ENCODE results near the gene VWA1.
"Not testable (repeated sequence)": the region's sequence is repeated elsewhere in the genome, so short reads cannot be mapped to it uniquely, and the experiment has no call there.

The VWA1 gene

DNA sequence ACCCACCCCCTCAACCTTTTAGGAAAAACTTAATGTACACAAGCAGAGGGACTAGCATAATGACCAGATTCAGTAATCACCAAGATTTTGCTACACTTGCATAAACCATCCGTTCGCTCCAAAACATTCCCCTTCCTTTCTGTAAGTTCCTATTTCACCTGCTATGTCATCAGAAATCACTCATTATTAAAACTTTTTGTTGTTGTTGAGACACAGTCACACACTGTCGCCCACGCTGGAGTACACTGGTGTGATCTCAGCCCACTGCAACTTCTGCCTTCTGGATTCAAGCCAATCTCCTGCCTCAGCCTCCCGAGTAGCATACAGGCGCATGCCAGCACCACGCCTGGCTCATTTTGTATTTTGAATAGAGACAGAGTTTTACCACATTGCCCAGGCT is 31.8 kb upstream of the VWA1 start:
- DNase-seq, result no peak

- no peak for DNase-seq
These were observed 29.2 kb upstream of the VWA1 start for GRCh38 chr1:1406101-1406820.

GRCh38 chr1:1406821-1407635 is 28.5 kb upstream of the VWA1 start, which contains the start of gene MRPL20:
Gene MRPL20 (minus strand): TSS chr1:1407293. CDS start chr1:1407217, 76 bp downstream.
- peak; percentile 91 to 94 (median 92) for DNase-seq

- DNase-seq, result no peak
These were observed 27.7 kb upstream of the VWA1 start for GRCh38 chr1:1407636-1408318.

DNA sequence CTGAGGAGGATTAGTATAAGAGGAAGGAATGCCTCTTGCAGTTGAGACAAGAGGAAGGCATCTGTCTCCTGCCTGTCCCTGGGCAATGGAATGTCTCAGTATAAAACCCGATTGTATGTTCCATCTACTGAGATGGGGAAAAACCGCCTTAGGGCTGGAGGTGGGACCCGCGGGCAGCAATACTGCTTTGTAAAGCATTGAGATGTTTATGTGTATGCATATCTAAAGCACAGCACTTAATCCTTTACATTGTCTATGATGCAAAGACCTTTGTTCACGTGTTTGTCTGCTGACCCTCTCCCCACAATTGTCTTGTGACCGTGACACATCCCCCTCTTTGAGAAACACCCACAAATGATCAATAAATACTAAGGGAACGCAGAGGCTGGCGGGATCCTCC is 25.3 kb upstream of the VWA1 start:
- not testable (repeated sequence) for DNase-seq

DNA sequence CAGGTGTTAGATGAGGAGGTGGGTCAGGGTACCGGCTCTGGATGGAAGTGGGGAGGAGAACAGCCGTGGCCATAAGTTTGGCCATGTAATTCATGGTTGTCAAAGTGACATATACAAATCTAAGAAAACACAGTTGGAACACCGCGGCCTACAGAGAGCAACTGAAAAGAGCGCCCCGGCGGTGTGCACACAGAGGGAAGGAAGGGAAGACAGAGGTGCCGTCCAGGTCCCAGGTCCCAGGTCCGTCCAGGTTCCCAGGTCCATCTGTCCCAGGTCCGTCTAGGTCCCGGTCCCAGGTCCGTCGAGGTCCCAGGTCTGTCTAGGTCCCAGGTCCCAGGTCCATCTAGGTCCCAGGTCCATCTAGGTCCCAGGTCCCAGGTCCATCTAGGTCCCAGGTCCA is 23.9 kb upstream of the VWA1 start:
- DNase-seq, result no peak

- not testable (repeated sequence) for DNase-seq
These were observed 23.1 kb upstream of the VWA1 start for GRCh38 chr1:1412311-1412902.

- no peak for DNase-seq
These were observed 19.7 kb upstream of the VWA1 start for GRCh38 chr1:1415751-1416150.

- DNase-seq, result not testable (repeated sequence)
These were observed 18.1 kb upstream of the VWA1 start for GRCh38 chr1:1417396-1417795.

DNA sequence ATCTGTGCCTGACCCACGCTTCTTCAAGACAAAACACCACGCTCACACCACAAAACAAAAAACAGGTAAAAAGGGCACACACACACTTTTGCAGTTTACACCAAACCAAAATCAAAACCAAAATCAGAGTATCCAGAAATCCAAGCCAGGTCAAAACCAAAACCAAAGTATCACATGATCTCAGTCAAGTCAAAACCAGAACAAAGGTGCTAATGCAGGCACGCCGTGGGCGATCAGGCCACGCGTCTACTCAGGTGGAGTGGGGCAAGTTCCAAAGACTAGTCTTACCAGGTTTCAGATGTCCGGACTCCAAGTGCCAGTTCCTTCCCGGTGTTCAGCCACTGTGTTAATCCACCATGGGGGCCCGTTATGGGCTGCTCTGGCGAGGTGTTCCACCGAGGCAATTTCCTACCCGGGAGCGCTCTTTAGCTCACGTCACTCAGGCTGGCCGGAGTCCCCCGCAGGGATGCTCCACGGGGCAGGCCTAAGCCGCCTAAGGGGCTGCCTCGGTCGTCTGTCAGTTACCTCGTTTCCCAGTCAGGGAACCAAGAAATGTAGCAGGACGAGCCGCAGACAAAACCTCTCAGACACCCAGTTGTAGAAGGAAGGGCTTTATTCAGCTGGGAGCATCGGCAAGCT is 17.5 kb upstream of the VWA1 start:
- DNase-seq, result not testable (repeated sequence)

DNA sequence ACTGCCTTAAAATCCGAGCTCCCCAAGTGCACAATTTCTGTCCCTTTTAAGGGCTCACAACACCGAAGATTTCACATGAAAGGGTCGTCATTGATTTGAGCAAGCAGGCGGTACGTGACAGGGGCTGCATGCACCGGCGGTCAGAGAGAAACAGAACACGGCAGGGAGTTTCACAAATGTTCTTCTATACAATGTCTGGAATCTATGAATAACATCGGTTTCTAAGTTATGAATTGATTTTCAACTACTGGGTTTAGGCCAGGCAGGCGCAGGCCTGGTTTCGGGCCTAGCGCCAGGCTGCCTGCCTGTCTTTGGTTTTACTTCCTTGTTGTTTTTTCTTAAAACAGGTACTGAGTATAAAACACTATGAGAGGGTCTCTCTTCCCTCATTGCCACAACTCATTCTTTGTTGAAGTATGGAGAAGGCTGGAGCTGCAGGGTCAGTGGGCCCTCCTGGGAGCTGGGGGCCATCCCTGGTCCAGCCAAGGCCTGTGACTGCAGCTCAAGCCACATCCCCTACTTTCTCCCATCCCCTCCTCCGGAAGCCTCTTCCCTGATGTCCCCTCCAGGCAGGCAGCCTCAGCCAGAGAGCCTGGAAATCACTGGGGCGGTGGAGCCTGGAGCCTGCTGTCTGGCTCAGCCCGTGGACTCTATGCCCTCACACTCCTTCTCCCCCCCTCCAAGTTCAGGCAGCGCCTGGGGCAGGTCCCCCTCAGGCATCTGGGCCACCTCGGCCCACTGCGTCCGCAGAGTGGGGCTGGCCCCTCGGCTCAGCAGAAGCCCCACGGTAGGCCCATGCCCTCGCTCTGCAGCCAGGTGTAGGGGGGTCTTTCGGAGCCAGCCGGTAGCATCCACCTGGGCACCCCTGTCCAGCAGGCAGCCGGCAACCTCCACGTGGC is 16.8 kb upstream of the VWA1 start:
- DNase-seq, result no peak

- DNase-seq, result no peak
These were observed 16.1 kb upstream of the VWA1 start for GRCh38 chr1:1419363-1419812.

GRCh38 chr1:1419813-1420653 is 15.5 kb upstream of the VWA1 start:
- no peak for DNase-seq

GRCh38 chr1:1420654-1421141 is 14.8 kb upstream of the VWA1 start:
- no peak for DNase-seq

DNA sequence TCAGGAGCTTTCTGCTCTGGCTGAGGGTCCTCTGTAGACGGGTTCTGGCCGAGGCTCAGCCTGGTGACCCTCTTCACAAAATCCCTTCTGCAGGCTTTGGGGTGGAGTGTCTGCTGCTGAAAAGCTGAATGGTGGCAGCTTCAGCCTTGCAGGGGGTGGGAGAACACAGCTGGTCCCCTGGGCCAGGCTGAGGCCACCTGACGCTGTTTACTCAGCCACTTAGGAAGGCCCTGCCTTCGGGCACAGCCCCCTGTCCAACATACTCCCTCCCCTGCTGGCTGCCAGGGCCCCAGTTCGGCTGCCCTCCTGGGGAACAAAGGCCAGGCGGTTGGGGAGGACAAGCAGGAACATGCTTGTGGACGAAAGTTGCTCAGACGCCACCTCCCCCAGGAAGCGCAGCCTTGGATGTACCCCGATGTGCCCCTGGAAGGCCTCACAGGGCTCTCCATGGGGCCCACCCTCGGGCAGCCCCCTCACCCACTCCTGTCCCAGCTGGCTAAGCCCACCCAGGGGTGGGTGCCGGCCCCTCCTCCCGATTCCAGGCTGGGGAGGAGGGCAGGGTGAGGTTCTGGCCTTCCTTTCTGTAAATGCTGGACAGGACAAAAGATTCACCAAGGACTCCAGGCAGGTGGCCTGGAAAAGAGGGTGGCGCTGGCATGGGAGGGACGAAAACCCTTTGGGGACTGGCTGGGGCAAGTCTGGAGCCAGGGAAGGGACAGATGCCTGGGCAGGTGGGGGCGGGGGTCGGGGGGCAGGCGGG is 14.2 kb upstream of the VWA1 start, which contains the start of gene ANKRD65:
Gene ANKRD65 (minus strand): TSS at position 130 of the 760 bp plus-strand sequence. CDS start 271 bp downstream, outside the sequence.
- DNase-seq, result no peak

DNA sequence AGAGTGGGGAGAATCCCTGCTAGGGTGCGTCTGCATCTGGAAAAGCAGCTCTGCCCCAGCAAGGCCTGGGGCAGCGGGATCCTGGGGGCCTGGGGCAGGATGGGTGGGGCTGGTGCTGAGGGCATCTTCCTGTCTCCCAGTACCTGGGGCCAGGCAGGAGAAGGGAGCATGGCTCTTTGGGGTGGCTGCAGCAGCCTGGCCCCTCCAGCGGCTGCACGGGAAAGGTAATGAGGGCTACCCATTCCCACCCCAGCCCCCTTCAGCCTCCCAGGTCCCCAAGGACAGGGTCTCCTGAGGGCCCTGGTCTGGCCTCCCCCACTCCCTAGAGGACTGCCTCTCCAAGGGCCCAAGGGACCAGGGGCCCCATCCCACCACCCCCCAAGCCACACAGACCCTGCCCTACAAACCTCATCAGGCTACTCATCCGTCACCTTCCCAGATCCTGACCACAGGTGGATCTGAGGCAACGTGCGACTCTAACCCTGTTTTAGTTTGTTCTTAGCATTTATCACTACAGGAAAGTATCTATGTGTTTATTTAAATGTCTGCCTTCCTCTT is 13.5 kb upstream of the VWA1 start:
- DNase-seq, result no peak

- no peak for DNase-seq
These were observed 12.8 kb upstream of the VWA1 start for GRCh38 chr1:1422465-1423244.

- DNase-seq, result no peak
These were observed 12.3 kb upstream of the VWA1 start for GRCh38 chr1:1423245-1423597.
